IPS DF 4.7 (cell line): ENCODE results near the gene ZNF532.

Experiments used
- DNase-seq: peaks from one replicate; pipeline ENCODE4 v3.0.0-alpha.2; 2013; ENCODE audit warnings: low spot score; ENCODE audit errors: extremely low read depth

ZNF532 gene

GRCh38 chr18:58977223-58977622, 112.5 kb downstream of the ZNF532 start:
- DNase-seq = no peak

GRCh38 chr18:58977801-58978200, 113.1 kb downstream of the ZNF532 start:
- DNase-seq = no peak

- no peak for DNase-seq
Measured at GRCh38 chr18:58978916-58979315, 114.2 kb downstream of the ZNF532 start.

- no peak for DNase-seq
Measured at GRCh38 chr18:58979615-58980014, 114.9 kb downstream of the ZNF532 start.

- no peak for DNase-seq
Measured at GRCh38 chr18:58980991-58981390, 116.3 kb downstream of the ZNF532 start.

- DNase-seq = no peak
Measured at GRCh38 chr18:58983260-58984155, 118.8 kb downstream of the ZNF532 start.

- no peak for DNase-seq
Measured at GRCh38 chr18:58988600-58988999, 123.9 kb downstream of the ZNF532 start.

- no peak for DNase-seq
Measured at GRCh38 chr18:58989184-58989759, 124.6 kb downstream of the ZNF532 start.

GRCh38 chr18:58990720-58991119, 126.0 kb downstream of the ZNF532 start:
- no peak for DNase-seq

- DNase-seq = no peak
Measured at GRCh38 chr18:58991167-58991798, 126.6 kb downstream of the ZNF532 start.

- no peak for DNase-seq
Measured at GRCh38 chr18:58992301-58993231, 127.9 kb downstream of the ZNF532 start.

GRCh38 chr18:58993260-58993659, 128.6 kb downstream of the ZNF532 start:
- DNase-seq = no peak

- DNase-seq = no peak
Measured at GRCh38 chr18:58995663-58996062, 131.0 kb downstream of the ZNF532 start.

- DNase-seq = no peak
Measured at GRCh38 chr18:58996131-58996641, 131.5 kb downstream of the ZNF532 start.

- DNase-seq = no peak
Measured at GRCh38 chr18:58996696-58997095, 132.0 kb downstream of the ZNF532 start.

GRCh38 chr18:58997811-58998337, 133.2 kb downstream of the ZNF532 start:
- no peak for DNase-seq

GRCh38 chr18:58998401-58999203, 133.9 kb downstream of the ZNF532 start:
- DNase-seq = no peak

GRCh38 chr18:59001166-59001565, 136.5 kb downstream of the ZNF532 start:
- DNase-seq = no peak

- DNase-seq = no peak
Measured at GRCh38 chr18:59001721-59002120, 137.0 kb downstream of the ZNF532 start.
